BJ (cell line): ENCODE measurements around the gene DSG3. TPM values are rescaled to one million over a fixed set of nuclear protein-coding genes. Genes with fewer than 3 reads are reported as not detected.
A peak's percentile ranks its signal among the peaks of the same experiment; 100 is the strongest.

Source experiments
- CTCF ChIA-PET: fragments of 350-600 bp; formaldehyde crosslinking; extraction: SDS; loops from one replicate; lab custom pipeline; 2021; ENCODE audit warnings: antibody characterized with exemption, inconsistent platforms; lab: Yijun Ruan, JAX
- POLR2A ChIA-PET: fragments of 300-600 bp; sonication (Branson Sonifier 250); formaldehyde crosslinking; extraction: SDS; loops from one replicate; lab custom pipeline; 2021; ENCODE audit warnings: antibody characterized with exemption; lab: Charles Lee
- DNase-seq: peaks from one replicate; pipeline ENCODE4 v3.0.0-alpha.2; 2011; ENCODE audit warnings: low read depth
- H3K27me3 ChIP-seq: 2 replicates; pipeline ENCODE4 v1.6.0; 2011; ENCODE audit warnings: low read length; ENCODE audit not compliant: control insufficient read depth, insufficient read depth
- H3K36me3 ChIP-seq: 2 replicates; pipeline ENCODE4 v1.5.1; 2011; ENCODE audit warnings: low read length; ENCODE audit not compliant: control insufficient read depth, insufficient read depth
- H3K4me3 ChIP-seq: 2 replicates; pipeline ENCODE4 v1.5.1; 2011; ENCODE audit warnings: low read depth, mild to moderate bottlenecking, control low read depth, low read length
- polyA plus RNA-seq: library from polyadenylated mRNA; depleted of rRNA; stranded (reverse); fragments of >200 nt; gene quantifications from 2 replicates; pipeline ENCODE4 v1.2.3, GENCODE V29; 2011
- TF ChIP-seq, protein P1 (sequence below): IDR thresholded peaks from 2 replicates; pipeline ENCODE4 v1.5.1; 2011; ENCODE audit warnings: low read depth, mild to moderate bottlenecking, control low read depth, inconsistent platforms, low read length, moderate library complexity; ENCODE audit not compliant: insufficient read depth

The DSG3 gene
- polyA plus RNA-seq, 1 experiment = not detected

GRCh38 chr18:31487246-31488015 lies 39.9 kb downstream of the DSG3 start:
- ChIA-PET CTCF (no interaction called here), POLR2A (no interaction called here)
- Histone ChIP-seq H3K36me3 (no peaks in the 10 kb centered on the region), H3K27me3 (no peaks in the 10 kb centered on the region), H3K4me3 (no peak overlapping the region)
- TF ChIP-seq, protein P1, sequence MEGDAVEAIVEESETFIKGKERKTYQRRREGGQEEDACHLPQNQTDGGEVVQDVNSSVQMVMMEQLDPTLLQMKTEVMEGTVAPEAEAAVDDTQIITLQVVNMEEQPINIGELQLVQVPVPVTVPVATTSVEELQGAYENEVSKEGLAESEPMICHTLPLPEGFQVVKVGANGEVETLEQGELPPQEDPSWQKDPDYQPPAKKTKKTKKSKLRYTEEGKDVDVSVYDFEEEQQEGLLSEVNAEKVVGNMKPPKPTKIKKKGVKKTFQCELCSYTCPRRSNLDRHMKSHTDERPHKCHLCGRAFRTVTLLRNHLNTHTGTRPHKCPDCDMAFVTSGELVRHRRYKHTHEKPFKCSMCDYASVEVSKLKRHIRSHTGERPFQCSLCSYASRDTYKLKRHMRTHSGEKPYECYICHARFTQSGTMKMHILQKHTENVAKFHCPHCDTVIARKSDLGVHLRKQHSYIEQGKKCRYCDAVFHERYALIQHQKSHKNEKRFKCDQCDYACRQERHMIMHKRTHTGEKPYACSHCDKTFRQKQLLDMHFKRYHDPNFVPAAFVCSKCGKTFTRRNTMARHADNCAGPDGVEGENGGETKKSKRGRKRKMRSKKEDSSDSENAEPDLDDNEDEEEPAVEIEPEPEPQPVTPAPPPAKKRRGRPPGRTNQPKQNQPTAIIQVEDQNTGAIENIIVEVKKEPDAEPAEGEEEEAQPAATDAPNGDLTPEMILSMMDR = no peak
- DNase-seq = peak; percentile 4

DNA sequence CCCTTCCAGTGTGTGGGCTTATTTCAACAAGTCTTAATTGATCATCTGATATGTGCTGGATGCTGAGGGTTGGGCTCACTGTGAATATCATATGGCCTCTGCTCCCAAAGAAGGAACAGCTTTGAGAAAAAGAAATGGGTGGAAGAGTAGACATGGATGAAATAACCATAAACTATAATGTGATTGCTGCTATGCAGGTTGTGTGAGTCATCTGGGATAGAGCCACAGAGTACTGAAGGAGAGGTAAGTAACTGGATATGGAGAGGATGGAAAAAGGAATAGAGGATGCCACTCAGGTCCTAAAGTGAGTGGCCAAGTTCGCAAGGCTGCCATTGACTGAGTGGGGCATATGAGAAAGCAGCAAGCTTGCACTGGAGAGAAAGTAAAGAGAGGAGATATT lies 41.8 kb downstream of the DSG3 start:
- DNase-seq = no peak
- CTCF ChIA-PET = no interaction called here
- Histone ChIP-seq H3K36me3 (no peaks in the 10 kb centered on the region), H3K27me3 (no peaks in the 10 kb centered on the region), H3K4me3 (no peak overlapping the region)
- POLR2A ChIA-PET = no interaction called here
- TF ChIP-seq, protein P1 = no peak

DNA sequence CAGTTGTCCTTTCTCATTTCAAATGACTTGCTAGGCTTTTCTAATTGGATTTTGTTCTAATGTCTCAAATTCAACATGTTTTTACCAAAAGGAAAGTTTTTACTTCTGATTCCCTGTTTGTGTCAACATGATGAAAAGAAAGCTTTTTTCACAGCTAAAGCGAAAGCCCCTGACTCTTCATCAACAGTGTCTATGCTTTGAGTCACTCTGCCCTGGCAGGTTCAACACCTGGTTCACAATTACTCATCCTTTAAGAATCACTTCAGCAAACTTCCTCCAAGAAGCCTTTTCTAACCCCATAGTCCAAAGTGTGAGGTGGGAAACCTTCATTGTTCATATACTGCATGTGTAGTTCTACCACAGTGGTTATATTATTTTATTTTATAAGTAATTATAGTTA lies 42.8 kb downstream of the DSG3 start:
- TF ChIP-seq, protein P1 = no peak
- POLR2A ChIA-PET = no interaction called here
- CTCF ChIA-PET = no interaction called here
- Histone ChIP-seq H3K27me3 (no peaks in the 10 kb centered on the region), H3K4me3 (no peak overlapping the region), H3K36me3 (no peaks in the 10 kb centered on the region)
- DNase-seq = no peak

DNA sequence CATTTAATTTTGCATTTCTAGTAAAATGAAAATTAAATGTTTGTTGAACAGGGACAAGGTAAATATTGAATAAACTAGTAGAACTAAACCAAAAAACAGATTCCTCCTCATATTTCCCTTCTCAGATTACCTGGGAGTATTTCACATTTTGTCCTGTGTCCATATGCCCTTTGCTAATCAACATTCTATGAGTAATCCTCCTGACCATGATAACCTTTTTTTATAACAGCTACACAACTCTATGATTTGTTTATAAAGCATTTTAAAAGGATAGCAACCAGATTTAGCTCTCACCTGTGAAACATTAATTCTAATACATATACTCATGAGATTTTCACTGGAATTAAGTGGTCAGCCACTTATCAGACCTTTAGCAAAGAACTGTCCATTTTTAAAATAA lies 43.3 kb downstream of the DSG3 start:
- TF ChIP-seq, protein P1 = no peak
- ChIA-PET CTCF (no interaction called here), POLR2A (no interaction called here)
- no peaks in the 10 kb centered on the region for H3K27me3 ChIP-seq
- DNase-seq = no peak
- H3K36me3 ChIP-seq = no peaks in the 10 kb centered on the region
- H3K4me3 ChIP-seq = no peak overlapping the region

GRCh38 chr18:31491586-31491985 lies 44.0 kb downstream of the DSG3 start:
- TF ChIP-seq, protein P1 = no peak
- Histone ChIP-seq H3K4me3 (no peak overlapping the region), H3K27me3 (no peaks in the 10 kb centered on the region), H3K36me3 (no peaks in the 10 kb centered on the region)
- ChIA-PET CTCF (no interaction called here), POLR2A (no interaction called here)
- no peak for DNase-seq
